H1 (cell line): ENCODE results near the gene CSTF3. TPM values are rescaled to one million over a fixed set of nuclear protein-coding genes. Genes with fewer than 3 reads are reported as not detected.

Experiments used
- SIN3A ChIP-seq, 2 experiments: IDR thresholded peaks in 1 of 2; conservative IDR thresholded peaks in 1 of 2; 2 replicates each; pipeline ENCODE4 v1.6.1; 2011 to 2012; ENCODE audit warnings: low read length in 2 of 2, improper control_type of control experiment in 1 of 2, low read depth in 1 of 2, mild to moderate bottlenecking in 1 of 2
- SP1 ChIP-seq: IDR thresholded peaks from 2 replicates; pipeline ENCODE4 v1.6.1; 2011; ENCODE audit warnings: low read depth, low read length
- polyA plus RNA-seq, 7 experiments: library from polyadenylated mRNA; depleted of rRNA in 3 of 7; stranded (reverse) in 5 of 7; unstranded in 2 of 7; fragments of >200 nt in 5 of 7; fragments of 200-250 nt in 2 of 7; gene quantifications; 1 replicate in 5 of 7; 2 replicates in 1 of 7; 4 replicates in 1 of 7; pipeline versions ENCODE4 v1.2.1 to v1.2.3, GENCODE V29; 2011 to 2013; ENCODE audit warnings: missing spikeins in 2 of 7, mixed read lengths in 2 of 7
- total RNA-seq: library from RNA; stranded (reverse); fragmentation: NEBNext Ultra II Directional; extraction: Animal tissue kit (Norgen Biotek cat#: 25700); gene quantifications from 2 replicates; pipeline ENCODE4 v1.2.1, GENCODE V29; 2021

CSTF3 gene
- total and polyA plus RNA-seq, 2 of the 8 experiments (the other 6 are each of a cell fraction or from before 2014, with no cell fraction given) = 22.3 to 54.7 TPM

DNA sequence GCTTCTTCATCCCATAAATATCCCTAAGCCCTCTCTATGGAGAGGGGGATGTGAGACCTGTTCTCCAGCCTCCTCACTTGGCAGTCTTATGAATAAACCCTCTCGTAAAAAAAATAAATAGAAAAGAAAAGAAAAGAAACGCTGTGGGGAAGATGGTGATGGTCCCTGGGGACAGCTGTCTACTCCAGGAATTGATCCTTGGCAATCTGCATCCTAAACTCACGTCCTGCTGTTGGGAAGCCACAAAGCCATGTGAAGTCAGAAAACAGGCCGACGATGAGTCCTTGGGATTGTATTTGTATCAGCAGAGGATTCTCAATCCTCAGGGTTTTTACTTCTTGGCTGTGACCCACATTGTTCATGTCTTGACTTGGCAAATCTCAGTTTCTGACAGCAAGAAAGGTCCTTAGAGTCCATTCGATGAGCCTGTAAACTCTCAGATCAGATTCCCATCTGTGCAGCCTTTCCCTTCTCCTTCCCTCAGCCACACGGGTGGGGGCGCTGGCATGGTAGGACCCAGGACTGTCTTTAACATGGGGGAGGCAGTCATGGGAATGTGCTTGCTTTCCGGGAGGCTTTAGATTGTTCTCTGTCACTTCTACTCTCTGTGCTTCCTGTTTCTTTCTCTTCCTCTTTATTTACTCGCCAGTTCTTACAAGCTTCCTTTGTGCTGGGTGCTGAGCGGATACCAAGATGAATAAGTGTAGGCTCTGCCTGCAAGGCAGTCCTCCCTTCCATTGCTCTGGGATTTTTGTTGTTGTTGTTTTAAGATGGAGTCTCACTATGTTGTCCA is 97.1 kb downstream of the CSTF3 start (continued):
- TF ChIP-seq SIN3A (conservative IDR thresholded peaks at IDR 0.05 in 1 of 2, IDR thresholded peaks at IDR 0.05 in 1 of 2; ENCODE audit: low read depth in 1 of 2, low read length in 2 of 2) (no peak), SP1 (no peak)
